ENCODE data around the gene UNK. TPM values are rescaled to one million over a fixed set of nuclear protein-coding genes. Genes with fewer than 3 reads are reported as not detected.
A peak's percentile ranks its signal among the peaks of the same experiment; 100 is the strongest.

The UNK gene
- total RNA-seq, 1 donor from 2014 or later = 61.2 TPM

DNA sequence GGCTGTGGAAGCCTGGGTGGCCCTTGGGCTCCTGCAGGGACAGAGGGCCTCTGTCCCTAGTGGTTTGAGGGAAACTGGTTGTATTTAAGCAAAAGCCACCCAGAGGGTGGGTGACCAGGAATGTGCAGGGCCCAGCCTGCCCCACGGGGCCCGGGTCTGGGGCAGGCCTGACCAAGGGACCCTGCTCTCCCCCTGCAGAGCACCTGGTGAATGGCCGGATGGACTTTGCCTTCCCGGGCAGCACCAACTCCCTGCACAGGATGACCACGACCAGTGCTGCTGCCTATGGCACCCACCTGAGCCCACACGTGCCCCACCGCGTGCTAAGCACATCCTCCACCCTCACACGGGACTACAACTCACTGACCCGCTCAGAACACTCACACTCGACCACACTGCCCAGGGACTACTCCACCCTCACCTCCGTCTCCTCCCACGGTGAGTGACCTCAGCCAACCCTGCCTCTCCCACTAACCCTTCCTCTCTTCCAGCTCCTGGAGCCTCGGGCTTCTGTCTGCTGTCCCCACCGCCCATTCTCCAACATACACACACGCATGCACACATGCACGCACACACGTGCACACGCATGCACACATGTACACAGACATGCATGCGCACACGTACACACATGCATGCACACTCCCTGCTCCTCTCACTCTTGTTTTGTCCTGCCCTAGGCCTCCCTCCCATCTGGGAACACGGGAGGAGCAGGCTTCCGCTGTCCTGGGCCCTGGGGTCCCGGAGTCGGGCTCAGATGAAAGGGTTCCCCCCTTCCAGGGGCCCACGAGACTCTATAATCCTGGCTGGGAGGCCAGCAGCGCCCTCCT, 30.0 kb upstream of the UNK start:
- POLR2A ChIA-PET = interaction anchor here (1.1 to 4.3 kb wide), 9 partner anchors 10 to 298 kb away, joined by 3 to 48 read pairs (median 7); partner anchors contain the start of genes GALK1, RECQL5, SAP30BP and TMEM94

DNA sequence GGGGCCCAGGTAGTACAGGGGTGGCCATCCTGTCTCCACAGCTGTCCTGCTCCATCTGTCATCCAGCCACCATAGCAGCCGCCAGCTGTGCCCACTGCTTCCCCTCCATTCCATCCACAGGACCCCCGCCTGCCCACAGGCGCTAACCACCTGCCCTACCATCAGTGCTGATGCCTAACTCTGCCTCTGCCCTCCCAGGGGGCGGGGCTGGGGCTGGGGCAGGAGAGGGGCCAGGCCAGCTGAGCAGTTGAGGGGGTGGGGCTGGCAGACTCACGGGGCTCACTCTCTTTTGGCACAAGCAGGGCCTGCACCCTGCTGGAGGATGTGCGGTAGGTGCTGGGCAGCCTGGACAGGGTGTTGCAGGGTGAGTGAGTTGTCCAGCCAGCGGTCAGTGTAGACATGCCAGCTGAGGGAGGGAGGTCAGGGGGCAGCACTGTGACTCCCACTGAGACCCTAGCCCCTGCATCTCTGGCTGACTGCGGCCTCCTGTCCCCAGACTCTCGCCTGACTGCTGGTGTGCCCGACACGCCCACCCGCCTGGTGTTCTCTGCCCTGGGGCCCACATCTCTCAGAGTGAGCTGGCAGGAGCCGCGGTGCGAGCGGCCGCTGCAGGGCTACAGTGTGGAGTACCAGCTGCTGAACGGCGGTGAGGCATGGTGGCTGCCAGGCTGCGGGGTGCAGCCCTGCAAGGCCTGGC, 29.3 kb upstream of the UNK start:
- CTCF ChIA-PET = interaction anchor here (1.6 to 10.9 kb wide), 2 partner anchors 10 to 122 kb away, joined by 4 to 346 read pairs; partner anchors contain the start of genes GALK1 and SMIM5
- DNase-seq (no peak), ATAC-seq (ENCODE audit: low read depth) (no peak)
- peaks cover 9% of the 10 kb centered on the region for H3K4me1 Mint-ChIP-seq
- H3K4me3 Mint-ChIP-seq = no peak overlapping the region
- H3K27ac Mint-ChIP-seq = no peak overlapping the region
- no peaks in the 10 kb centered on the region for H3K9me3 Mint-ChIP-seq
- no peaks in the 10 kb centered on the region for H3K27me3 Mint-ChIP-seq
- TF ChIP-seq, protein P1, sequence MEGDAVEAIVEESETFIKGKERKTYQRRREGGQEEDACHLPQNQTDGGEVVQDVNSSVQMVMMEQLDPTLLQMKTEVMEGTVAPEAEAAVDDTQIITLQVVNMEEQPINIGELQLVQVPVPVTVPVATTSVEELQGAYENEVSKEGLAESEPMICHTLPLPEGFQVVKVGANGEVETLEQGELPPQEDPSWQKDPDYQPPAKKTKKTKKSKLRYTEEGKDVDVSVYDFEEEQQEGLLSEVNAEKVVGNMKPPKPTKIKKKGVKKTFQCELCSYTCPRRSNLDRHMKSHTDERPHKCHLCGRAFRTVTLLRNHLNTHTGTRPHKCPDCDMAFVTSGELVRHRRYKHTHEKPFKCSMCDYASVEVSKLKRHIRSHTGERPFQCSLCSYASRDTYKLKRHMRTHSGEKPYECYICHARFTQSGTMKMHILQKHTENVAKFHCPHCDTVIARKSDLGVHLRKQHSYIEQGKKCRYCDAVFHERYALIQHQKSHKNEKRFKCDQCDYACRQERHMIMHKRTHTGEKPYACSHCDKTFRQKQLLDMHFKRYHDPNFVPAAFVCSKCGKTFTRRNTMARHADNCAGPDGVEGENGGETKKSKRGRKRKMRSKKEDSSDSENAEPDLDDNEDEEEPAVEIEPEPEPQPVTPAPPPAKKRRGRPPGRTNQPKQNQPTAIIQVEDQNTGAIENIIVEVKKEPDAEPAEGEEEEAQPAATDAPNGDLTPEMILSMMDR (IDR thresholded peaks at IDR 0.05) = no peak
- peaks cover 4% of the 10 kb centered on the region for H3K36me3 Mint-ChIP-seq (ENCODE audit: low read depth)
- POLR2A ChIA-PET = interaction anchor here (3.8 to 4.3 kb wide), 2 partner anchors 9 to 23 kb away, joined by 30 to 48 read pairs; partner anchors contain the start of gene GALK1
- intact Hi-C loops (cut with micrococcal nuclease) = no loop called here

More for the DNA sequence above, 30.0 kb upstream of the UNK start:
- Mint-ChIP-seq H3K36me3 (ENCODE audit: low read depth) (peaks cover 4% of the 10 kb centered on the region), H3K4me3 (peak overlapping the region; percentile 74), H3K27me3 (no peaks in the 10 kb centered on the region), H3K27ac (no peak overlapping the region), H3K4me1 (peaks cover 14% of the 10 kb centered on the region), H3K9me3 (no peaks in the 10 kb centered on the region)
- intact Hi-C loops (cut with micrococcal nuclease) = no loop called here
- CTCF ChIA-PET = interaction anchor here (0.7 to 10.9 kb wide), 17 partner anchors 10 to 494 kb away, joined by 3 to 346 read pairs (median 6); partner anchors contain the start of genes GALK1, GGA3, MYO15B and SMIM5
- ATAC-seq (ENCODE audit: low read depth) (no peak), DNase-seq (no peak)
- TF ChIP-seq, protein P1 (IDR thresholded peaks at IDR 0.05) = no peak

DNA sequence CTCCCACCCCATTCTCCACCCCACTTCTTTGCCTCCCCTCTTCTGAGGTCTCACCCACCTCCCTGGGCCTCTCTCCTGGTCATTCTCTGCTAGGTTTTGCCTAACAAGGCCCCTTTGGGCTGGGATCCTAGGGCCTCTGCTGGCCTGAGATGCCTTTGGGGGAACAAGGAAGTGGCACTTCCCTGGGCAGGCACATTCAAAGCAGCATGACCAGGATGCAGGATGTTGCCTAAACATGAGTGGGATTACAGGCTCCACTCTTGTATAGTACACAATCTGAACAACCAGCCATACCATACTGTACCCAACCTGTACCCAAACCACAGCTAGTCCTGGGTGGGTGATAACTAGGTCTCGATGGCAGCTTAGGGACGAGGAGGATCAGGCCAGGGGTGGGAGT, 28.6 kb upstream of the UNK start:
- H3K4me3 Mint-ChIP-seq = no peak overlapping the region
- H3K36me3 Mint-ChIP-seq (ENCODE audit: low read depth) = peaks cover 4% of the 10 kb centered on the region
- POLR2A ChIA-PET = interaction anchor here (3.8 to 4.3 kb wide), 2 partner anchors 9 to 22 kb away, joined by 30 to 48 read pairs; partner anchors contain the start of gene GALK1
- DNase-seq (no peak), ATAC-seq (ENCODE audit: low read depth) (no peak)
- TF ChIP-seq, protein P1 (IDR thresholded peaks at IDR 0.05) = no peak
- no peak overlapping the region for H3K27ac Mint-ChIP-seq
- intact Hi-C loops (cut with micrococcal nuclease) = no loop called here
- H3K27me3 Mint-ChIP-seq = no peaks in the 10 kb centered on the region
- no peaks in the 10 kb centered on the region for H3K9me3 Mint-ChIP-seq
- CTCF ChIA-PET = interaction anchor here (1.6 kb wide), 1 partner anchor 9 kb away, joined by 4 read pairs; the partner anchor contains the start of gene GALK1
- peaks cover 9% of the 10 kb centered on the region for H3K4me1 Mint-ChIP-seq

DNA sequence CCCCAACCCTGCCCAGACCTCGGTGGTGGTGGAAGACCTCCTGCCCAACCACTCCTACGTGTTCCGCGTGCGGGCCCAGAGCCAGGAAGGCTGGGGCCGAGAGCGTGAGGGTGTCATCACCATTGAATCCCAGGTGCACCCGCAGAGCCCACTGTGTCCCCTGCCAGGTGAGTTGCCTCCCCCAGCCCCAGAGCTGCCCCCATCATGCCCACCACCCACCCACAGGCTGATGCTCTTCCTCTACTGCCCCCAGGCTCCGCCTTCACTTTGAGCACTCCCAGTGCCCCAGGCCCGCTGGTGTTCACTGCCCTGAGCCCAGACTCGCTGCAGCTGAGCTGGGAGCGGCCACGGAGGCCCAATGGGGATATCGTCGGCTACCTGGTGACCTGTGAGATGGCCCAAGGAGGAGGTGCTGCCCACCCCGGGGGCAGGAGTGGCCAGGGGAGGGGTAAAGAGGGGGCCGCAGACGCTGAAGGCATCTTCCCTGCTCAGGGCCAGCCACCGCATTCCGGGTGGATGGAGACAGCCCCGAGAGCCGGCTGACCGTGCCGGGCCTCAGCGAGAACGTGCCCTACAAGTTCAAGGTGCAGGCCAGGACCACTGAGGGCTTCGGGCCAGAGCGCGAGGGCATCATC, 28.0 kb upstream of the UNK start:
- ChIA-PET CTCF (interaction anchor here (1.6 kb wide), 1 partner anchor 9 kb away, joined by 4 read pairs; the partner anchor contains the start of gene GALK1), POLR2A (interaction anchor here (4.3 kb wide), 1 partner anchor 21 kb away, joined by 48 read pairs; a partner anchor contains a TSS)
- ATAC-seq (ENCODE audit: low read depth) (no peak), DNase-seq (no peak)
- Mint-ChIP-seq H3K9me3 (no peaks in the 10 kb centered on the region), H3K27ac (no peak overlapping the region), H3K4me3 (no peak overlapping the region), H3K36me3 (ENCODE audit: low read depth) (peaks cover 4% of the 10 kb centered on the region), H3K4me1 (peaks cover 9% of the 10 kb centered on the region), H3K27me3 (no peaks in the 10 kb centered on the region)
- intact Hi-C loops (cut with micrococcal nuclease) = no loop called here
- TF ChIP-seq, protein P1 (IDR thresholded peaks at IDR 0.05) = no peak

Measured in activated B cell treated with CpG ODN at 0.5 μM for 24 hours (primary cell).